HG03064 (cell line): ENCODE results near the gene CCDC88C.
"Not testable (repeated sequence)": the region's sequence is repeated elsewhere in the genome, so short reads cannot be mapped to it uniquely, and the experiment has no call there.

ENCODE experiments used
- ATAC-seq: cut with Tn5 transposase; IDR thresholded peaks from one replicate; pipeline ENCODE4 v1.9.1; 2021; ENCODE audit warnings: low read depth; ENCODE audit not compliant: unreplicated experiment

Gene CCDC88C

GRCh38 chr14:91237219-91237618 lies 180.4 kb downstream of the CCDC88C start:
- ATAC-seq: no peak

GRCh38 chr14:91235841-91236240 lies 181.8 kb downstream of the CCDC88C start:
- no peak for ATAC-seq

GRCh38 chr14:91234791-91235114 lies 182.9 kb downstream of the CCDC88C start:
- no peak for ATAC-seq

- no peak for ATAC-seq
Observed at GRCh38 chr14:91233936-91234790, 183.5 kb downstream of the CCDC88C start.

GRCh38 chr14:91232603-91233002 lies 185.0 kb downstream of the CCDC88C start:
- no peak for ATAC-seq

GRCh38 chr14:91232052-91232451 lies 185.6 kb downstream of the CCDC88C start:
- no peak for ATAC-seq

GRCh38 chr14:91231446-91231845 lies 186.2 kb downstream of the CCDC88C start:
- ATAC-seq: no peak

GRCh38 chr14:91230397-91231035 lies 187.1 kb downstream of the CCDC88C start:
- no peak for ATAC-seq

GRCh38 chr14:91229743-91230200 lies 187.8 kb downstream of the CCDC88C start:
- peak; percentile 64 for ATAC-seq

GRCh38 chr14:91229005-91229382 lies 188.6 kb downstream of the CCDC88C start:
- no peak for ATAC-seq

- peak; percentile 71 for ATAC-seq
Observed at GRCh38 chr14:91228112-91229004, 189.3 kb downstream of the CCDC88C start.

- ATAC-seq: no peak
Observed at GRCh38 chr14:91227183-91227628, 190.4 kb downstream of the CCDC88C start.

- ATAC-seq: not testable (repeated sequence)
Observed at GRCh38 chr14:91226360-91226759, 191.3 kb downstream of the CCDC88C start.

- no peak for ATAC-seq
Observed at GRCh38 chr14:91225025-91225424, 192.6 kb downstream of the CCDC88C start.

GRCh38 chr14:91223028-91223783 lies 194.4 kb downstream of the CCDC88C start:
- no peak for ATAC-seq
